ENCODE data around the gene RIN2.

The RIN2 gene

GRCh38 chr20:19745584-19745983, 12.5 kb upstream of the RIN2 start:
- H3K4me3 ChIP-seq (replicated peaks; ENCODE audit: low read depth, low read length) = no peak overlapping the region
- H3K36me3 ChIP-seq (ENCODE audit: control insufficient read depth, insufficient read depth, low read length) = no peaks in the 10 kb centered on the region
- DNase-seq (ENCODE audit: extremely low read depth, insufficient read length) = no peak
- no peaks in the 10 kb centered on the region for H3K27me3 ChIP-seq (replicated peaks; ENCODE audit: control insufficient read depth, insufficient read depth, low read length)
- TF ChIP-seq CTCF (IDR thresholded peaks at IDR 0.05; ENCODE audit: insufficient read depth, low read length, poor library complexity, severe bottlenecking) = no peak

GRCh38 chr20:19746396-19746795, 11.7 kb upstream of the RIN2 start:
- no peak for TF ChIP-seq CTCF (IDR thresholded peaks at IDR 0.05; ENCODE audit: insufficient read depth, low read length, poor library complexity, severe bottlenecking)
- H3K36me3 ChIP-seq (ENCODE audit: control insufficient read depth, insufficient read depth, low read length) = no peaks in the 10 kb centered on the region
- no peak overlapping the region for H3K4me3 ChIP-seq (replicated peaks; ENCODE audit: low read depth, low read length)
- no peak for DNase-seq (ENCODE audit: extremely low read depth, insufficient read length)
- no peaks in the 10 kb centered on the region for H3K27me3 ChIP-seq (replicated peaks; ENCODE audit: control insufficient read depth, insufficient read depth, low read length)

- Histone ChIP-seq H3K36me3 (ENCODE audit: control insufficient read depth, insufficient read depth, low read length) (no peaks in the 10 kb centered on the region), H3K4me3 (replicated peaks; ENCODE audit: low read depth, low read length) (no peak overlapping the region), H3K27me3 (replicated peaks; ENCODE audit: control insufficient read depth, insufficient read depth, low read length) (no peaks in the 10 kb centered on the region)
- no peak for TF ChIP-seq CTCF (IDR thresholded peaks at IDR 0.05; ENCODE audit: insufficient read depth, low read length, poor library complexity, severe bottlenecking)
- DNase-seq (ENCODE audit: extremely low read depth, insufficient read length) = no peak
These were observed 10.2 kb upstream of the RIN2 start for GRCh38 chr20:19747903-19748302.

- H3K27me3 ChIP-seq (replicated peaks; ENCODE audit: control insufficient read depth, insufficient read depth, low read length) = no peaks in the 10 kb centered on the region
- H3K36me3 ChIP-seq (ENCODE audit: control insufficient read depth, insufficient read depth, low read length) = no peaks in the 10 kb centered on the region
- no peak for TF ChIP-seq CTCF (IDR thresholded peaks at IDR 0.05; ENCODE audit: insufficient read depth, low read length, poor library complexity, severe bottlenecking)
- no peak for DNase-seq (ENCODE audit: extremely low read depth, insufficient read length)
- no peak overlapping the region for H3K4me3 ChIP-seq (replicated peaks; ENCODE audit: low read depth, low read length)
These were observed 9.4 kb upstream of the RIN2 start for GRCh38 chr20:19748681-19749080.

GRCh38 chr20:19749618-19750071, 8.4 kb upstream of the RIN2 start:
- no peak for DNase-seq (ENCODE audit: extremely low read depth, insufficient read length)
- TF ChIP-seq CTCF (IDR thresholded peaks at IDR 0.05; ENCODE audit: insufficient read depth, low read length, poor library complexity, severe bottlenecking) = no peak
- Histone ChIP-seq H3K36me3 (ENCODE audit: control insufficient read depth, insufficient read depth, low read length) (no peaks in the 10 kb centered on the region), H3K4me3 (replicated peaks; ENCODE audit: low read depth, low read length) (no peak overlapping the region), H3K27me3 (replicated peaks; ENCODE audit: control insufficient read depth, insufficient read depth, low read length) (no peaks in the 10 kb centered on the region)

- no peak for DNase-seq (ENCODE audit: extremely low read depth, insufficient read length)
- Histone ChIP-seq H3K4me3 (replicated peaks; ENCODE audit: low read depth, low read length) (no peak overlapping the region), H3K36me3 (ENCODE audit: control insufficient read depth, insufficient read depth, low read length) (no peaks in the 10 kb centered on the region), H3K27me3 (replicated peaks; ENCODE audit: control insufficient read depth, insufficient read depth, low read length) (no peaks in the 10 kb centered on the region)
- no peak for TF ChIP-seq CTCF (IDR thresholded peaks at IDR 0.05; ENCODE audit: insufficient read depth, low read length, poor library complexity, severe bottlenecking)
These were observed 7.9 kb upstream of the RIN2 start for GRCh38 chr20:19750101-19750606.

All from GM06990 (cell line).